GM12878 (cell line): ENCODE data around the gene N4BP2L2. TPM values are rescaled to one million over a fixed set of nuclear protein-coding genes. Genes with fewer than 3 reads are reported as not detected.

Experiments used
- CREM ChIP-seq: IDR thresholded peaks from 2 replicates; pipeline ENCODE4 v1.6.1; 2014; ENCODE audit warnings: antibody characterized with exemption, low read depth
- EP300 ChIP-seq, 2 experiments: fragments of 150-350 bp in 1 of 2; IDR thresholded peaks; 2 replicates each; pipeline ENCODE4 v1.6.1; 2011 to 2012; ENCODE audit warnings: low read depth in 2 of 2, low read length in 2 of 2, borderline replicate concordance in 1 of 2, improper control_type of control experiment in 1 of 2, inconsistent platforms in 1 of 2; ENCODE audit not compliant: control insufficient read depth in 1 of 2
- HSF1 ChIP-seq: fragments of 150-350 bp; IDR thresholded peaks from 2 replicates; pipeline ENCODE4 v1.6.1; 2014; ENCODE audit warnings: mild to moderate bottlenecking, low read depth, low read length
- MTA3 ChIP-seq: IDR thresholded peaks from 2 replicates; pipeline ENCODE4 v1.6.1; 2012; ENCODE audit warnings: low read length, inconsistent platforms, borderline replicate concordance
- PBX3 ChIP-seq: IDR thresholded peaks from 2 replicates; pipeline ENCODE4 v1.6.1; 2011; ENCODE audit warnings: mild to moderate bottlenecking, low read depth, low read length, moderate library complexity; ENCODE audit not compliant: insufficient replicate concordance
- POLR2AphosphoS5 ChIP-seq: IDR thresholded peaks from 2 replicates; pipeline ENCODE4 v1.6.1; 2011; ENCODE audit warnings: mild to moderate bottlenecking, low read length, inconsistent platforms
- SIX5 ChIP-seq: IDR thresholded peaks from 2 replicates; pipeline ENCODE4 v1.6.1; 2011; ENCODE audit warnings: mild to moderate bottlenecking, low read depth, low read length, moderate library complexity; ENCODE audit not compliant: severe bottlenecking
- SRF ChIP-seq, 2 experiments: IDR thresholded peaks; 2 replicates each; pipeline ENCODE4 v1.6.1; 2011; ENCODE audit warnings: low read depth in 2 of 2, low read length in 2 of 2, mild to moderate bottlenecking in 1 of 2, moderate library complexity in 1 of 2
- STAT1 ChIP-seq: fragments of 450-650 bp; conservative IDR thresholded peaks from 2 replicates; pipeline ENCODE4 v1.6.1; 2014; ENCODE audit warnings: antibody characterized with exemption, mild to moderate bottlenecking
- ZNF24 ChIP-seq: fragments of 450-650 bp; IDR thresholded peaks from 2 replicates; pipeline ENCODE4 v1.6.1; 2017; ENCODE audit warnings: antibody characterized with exemption, mild to moderate bottlenecking
- polyA plus RNA-seq, 11 experiments: library from polyadenylated mRNA; depleted of rRNA in 4 of 11; unstranded in 6 of 11; stranded (reverse) in 5 of 11; fragments of >200 nt; fragmentation: Nextera tagmentation in 4 of 11; fragmentation: Illumina TruSeq in 1 of 11; extraction: Ambion mirVana in 4 of 11; extraction: Trizol in 1 of 11; gene quantifications; 1 replicate in 1 of 11; 2 replicates in 10 of 11; pipeline versions ENCODE4 v1.2.1 to v1.2.3, GENCODE V29; 2011 to 2016; ENCODE audit warnings: inconsistent platforms in 2 of 11, missing spikeins in 2 of 11, low read depth in 1 of 11
- total RNA-seq, 4 experiments: library from RNA; depleted of rRNA in 3 of 4; stranded (reverse); fragments of >200 nt in 3 of 4; fragmentation: Illumina TruSeq in 1 of 4; extraction: Trizol in 1 of 4; gene quantifications; 2 replicates each; pipeline versions ENCODE4 v1.2.1 to v1.2.3, GENCODE V29; 2013 to 2021
- TF ChIP-seq, protein P1 (sequence below): fragments of 450-650 bp; IDR thresholded peaks from 2 replicates; pipeline ENCODE4 v1.6.1; 2016; ENCODE audit warnings: mild to moderate bottlenecking
- TF ChIP-seq, protein P2 (sequence below): fragments of 450-650 bp; IDR thresholded peaks from 2 replicates; pipeline ENCODE4 v1.6.1; 2016; ENCODE audit warnings: mild to moderate bottlenecking, moderate library complexity, borderline replicate concordance
- TF ChIP-seq, protein P3 (sequence below), 3 experiments: IDR thresholded peaks in 2 of 3; conservative IDR thresholded peaks in 1 of 3; 2 replicates each; pipeline ENCODE4 v1.5.1; 2011; ENCODE audit warnings: low read depth in 3 of 3, low read length in 3 of 3, mild to moderate bottlenecking in 3 of 3, control low read depth in 2 of 3, moderate library complexity in 2 of 3, inconsistent platforms in 1 of 3, mixed read lengths in 1 of 3; ENCODE audit not compliant: control insufficient read depth in 2 of 3, insufficient read depth in 1 of 3; ENCODE audit errors: extremely low read depth in 1 of 3
- TF ChIP-seq, protein P4 (sequence below): fragments of 450-650 bp; IDR thresholded peaks from 2 replicates; pipeline ENCODE4 v1.6.1; 2017; ENCODE audit warnings: low read depth, mild to moderate bottlenecking, moderate library complexity

N4BP2L2 gene
- total and polyA plus RNA-seq, 10 of the 15 experiments (the other 5 are each of a cell fraction or from before 2014, with no cell fraction given): 41.7 to 87.1 (median 61.2) TPM

GRCh38 chr13:32538621-32539246 lies at the start of gene N4BP2L2 (continued):
- TF ChIP-seq CREM (peak; percentile 90), SRF (IDR thresholded peaks at IDR 0.05; ENCODE audit: low read depth in 2 of 2, low read length in 2 of 2) (peak in 1 of 2 experiments; percentile 34; a peak in 1 of 4 replicates), EP300 (IDR thresholded peaks at IDR 0.05; ENCODE audit: borderline replicate concordance in 1 of 2, control insufficient read depth in 1 of 2, low read depth in 2 of 2, low read length in 2 of 2) (0 out of 4 replicates have a peak, but pooled peaks of 1 of the 2 experiments have one; percentile 13), SIX5 (peak; percentile 88), STAT1 (peak; percentile 46; the same call in 1 of the 2 replicates), ZNF24 (no peak), MTA3 (peak; percentile 11; the same call in 1 of the 2 replicates), POLR2AphosphoS5 (peak; percentile 94), PBX3 (no peak), HSF1 (peak; percentile 88; the same call in 1 of the 2 replicates)
- TF ChIP-seq, protein P1, sequence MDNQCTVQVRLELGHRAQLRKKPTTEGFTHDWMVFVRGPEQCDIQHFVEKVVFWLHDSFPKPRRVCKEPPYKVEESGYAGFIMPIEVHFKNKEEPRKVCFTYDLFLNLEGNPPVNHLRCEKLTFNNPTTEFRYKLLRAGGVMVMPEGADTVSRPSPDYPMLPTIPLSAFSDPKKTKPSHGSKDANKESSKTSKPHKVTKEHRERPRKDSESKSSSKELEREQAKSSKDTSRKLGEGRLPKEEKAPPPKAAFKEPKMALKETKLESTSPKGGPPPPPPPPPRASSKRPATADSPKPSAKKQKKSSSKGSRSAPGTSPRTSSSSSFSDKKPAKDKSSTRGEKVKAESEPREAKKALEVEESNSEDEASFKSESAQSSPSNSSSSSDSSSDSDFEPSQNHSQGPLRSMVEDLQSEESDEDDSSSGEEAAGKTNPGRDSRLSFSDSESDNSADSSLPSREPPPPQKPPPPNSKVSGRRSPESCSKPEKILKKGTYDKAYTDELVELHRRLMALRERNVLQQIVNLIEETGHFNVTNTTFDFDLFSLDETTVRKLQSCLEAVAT: peak; percentile 85
- TF ChIP-seq, protein P2, sequence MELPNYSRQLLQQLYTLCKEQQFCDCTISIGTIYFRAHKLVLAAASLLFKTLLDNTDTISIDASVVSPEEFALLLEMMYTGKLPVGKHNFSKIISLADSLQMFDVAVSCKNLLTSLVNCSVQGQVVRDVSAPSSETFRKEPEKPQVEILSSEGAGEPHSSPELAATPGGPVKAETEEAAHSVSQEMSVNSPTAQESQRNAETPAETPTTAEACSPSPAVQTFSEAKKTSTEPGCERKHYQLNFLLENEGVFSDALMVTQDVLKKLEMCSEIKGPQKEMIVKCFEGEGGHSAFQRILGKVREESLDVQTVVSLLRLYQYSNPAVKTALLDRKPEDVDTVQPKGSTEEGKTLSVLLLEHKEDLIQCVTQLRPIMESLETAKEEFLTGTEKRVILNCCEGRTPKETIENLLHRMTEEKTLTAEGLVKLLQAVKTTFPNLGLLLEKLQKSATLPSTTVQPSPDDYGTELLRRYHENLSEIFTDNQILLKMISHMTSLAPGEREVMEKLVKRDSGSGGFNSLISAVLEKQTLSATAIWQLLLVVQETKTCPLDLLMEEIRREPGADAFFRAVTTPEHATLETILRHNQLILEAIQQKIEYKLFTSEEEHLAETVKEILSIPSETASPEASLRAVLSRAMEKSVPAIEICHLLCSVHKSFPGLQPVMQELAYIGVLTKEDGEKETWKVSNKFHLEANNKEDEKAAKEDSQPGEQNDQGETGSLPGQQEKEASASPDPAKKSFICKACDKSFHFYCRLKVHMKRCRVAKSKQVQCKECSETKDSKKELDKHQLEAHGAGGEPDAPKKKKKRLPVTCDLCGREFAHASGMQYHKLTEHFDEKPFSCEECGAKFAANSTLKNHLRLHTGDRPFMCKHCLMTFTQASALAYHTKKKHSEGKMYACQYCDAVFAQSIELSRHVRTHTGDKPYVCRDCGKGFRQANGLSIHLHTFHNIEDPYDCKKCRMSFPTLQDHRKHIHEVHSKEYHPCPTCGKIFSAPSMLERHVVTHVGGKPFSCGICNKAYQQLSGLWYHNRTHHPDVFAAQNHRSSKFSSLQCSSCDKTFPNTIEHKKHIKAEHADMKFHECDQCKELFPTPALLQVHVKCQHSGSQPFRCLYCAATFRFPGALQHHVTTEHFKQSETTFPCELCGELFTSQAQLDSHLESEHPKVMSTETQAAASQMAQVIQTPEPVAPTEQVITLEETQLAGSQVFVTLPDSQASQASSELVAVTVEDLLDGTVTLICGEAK: peak; percentile 79; the same call in 1 of the 2 replicates
- TF ChIP-seq, protein P3, sequence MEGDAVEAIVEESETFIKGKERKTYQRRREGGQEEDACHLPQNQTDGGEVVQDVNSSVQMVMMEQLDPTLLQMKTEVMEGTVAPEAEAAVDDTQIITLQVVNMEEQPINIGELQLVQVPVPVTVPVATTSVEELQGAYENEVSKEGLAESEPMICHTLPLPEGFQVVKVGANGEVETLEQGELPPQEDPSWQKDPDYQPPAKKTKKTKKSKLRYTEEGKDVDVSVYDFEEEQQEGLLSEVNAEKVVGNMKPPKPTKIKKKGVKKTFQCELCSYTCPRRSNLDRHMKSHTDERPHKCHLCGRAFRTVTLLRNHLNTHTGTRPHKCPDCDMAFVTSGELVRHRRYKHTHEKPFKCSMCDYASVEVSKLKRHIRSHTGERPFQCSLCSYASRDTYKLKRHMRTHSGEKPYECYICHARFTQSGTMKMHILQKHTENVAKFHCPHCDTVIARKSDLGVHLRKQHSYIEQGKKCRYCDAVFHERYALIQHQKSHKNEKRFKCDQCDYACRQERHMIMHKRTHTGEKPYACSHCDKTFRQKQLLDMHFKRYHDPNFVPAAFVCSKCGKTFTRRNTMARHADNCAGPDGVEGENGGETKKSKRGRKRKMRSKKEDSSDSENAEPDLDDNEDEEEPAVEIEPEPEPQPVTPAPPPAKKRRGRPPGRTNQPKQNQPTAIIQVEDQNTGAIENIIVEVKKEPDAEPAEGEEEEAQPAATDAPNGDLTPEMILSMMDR (IDR thresholded peaks at IDR 0.05 in 2 of 3, conservative IDR thresholded peaks at IDR 0.05 in 1 of 3; ENCODE audit: control insufficient read depth in 2 of 3, extremely low read depth in 1 of 3, insufficient read depth in 1 of 3, low read depth in 3 of 3, low read length in 3 of 3): peak; percentile 12 to 47 (median 13); a peak in 3 of 6 replicates
- TF ChIP-seq, protein P4, sequence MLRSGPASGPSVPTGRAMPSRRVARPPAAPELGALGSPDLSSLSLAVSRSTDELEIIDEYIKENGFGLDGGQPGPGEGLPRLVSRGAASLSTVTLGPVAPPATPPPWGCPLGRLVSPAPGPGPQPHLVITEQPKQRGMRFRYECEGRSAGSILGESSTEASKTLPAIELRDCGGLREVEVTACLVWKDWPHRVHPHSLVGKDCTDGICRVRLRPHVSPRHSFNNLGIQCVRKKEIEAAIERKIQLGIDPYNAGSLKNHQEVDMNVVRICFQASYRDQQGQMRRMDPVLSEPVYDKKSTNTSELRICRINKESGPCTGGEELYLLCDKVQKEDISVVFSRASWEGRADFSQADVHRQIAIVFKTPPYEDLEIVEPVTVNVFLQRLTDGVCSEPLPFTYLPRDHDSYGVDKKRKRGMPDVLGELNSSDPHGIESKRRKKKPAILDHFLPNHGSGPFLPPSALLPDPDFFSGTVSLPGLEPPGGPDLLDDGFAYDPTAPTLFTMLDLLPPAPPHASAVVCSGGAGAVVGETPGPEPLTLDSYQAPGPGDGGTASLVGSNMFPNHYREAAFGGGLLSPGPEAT: 0 out of 2 replicates have a peak, but pooled peaks have one; percentile 80
